SK-N-SH (cell line): Measurements from ENCODE around the gene JAK1.

Source experiments
- EP300 ChIP-seq, 2 experiments: IDR thresholded peaks; 2 replicates each; pipeline versions ENCODE4 v1.4.0 to v1.6.1; 2012; ENCODE audit warnings: borderline replicate concordance in 1 of 2, low read depth in 1 of 2, low read length in 1 of 2
- FOSL2 ChIP-seq: IDR thresholded peaks from 2 replicates; pipeline ENCODE4 v1.4.0; 2012; ENCODE audit warnings: low read depth, mild to moderate bottlenecking, moderate library complexity, borderline replicate concordance
- FOXM1 ChIP-seq: IDR thresholded peaks from 2 replicates; pipeline ENCODE4 v1.4.0; 2012; ENCODE audit warnings: low read depth, mild to moderate bottlenecking
- JUND ChIP-seq: IDR thresholded peaks from 2 replicates; pipeline ENCODE4 v1.4.0; 2012
- MAX ChIP-seq: IDR thresholded peaks from 2 replicates; pipeline ENCODE4 v1.4.0; 2012; ENCODE audit warnings: low read depth
- MEF2A ChIP-seq: IDR thresholded peaks from 2 replicates; pipeline ENCODE4 v1.4.0; 2012; ENCODE audit warnings: low read depth, borderline replicate concordance
- POLR2AphosphoS5 ChIP-seq: IDR thresholded peaks from 2 replicates; pipeline ENCODE4 v1.6.1; 2012; ENCODE audit warnings: low read depth, low read length
- RAD21 ChIP-seq: IDR thresholded peaks from 2 replicates; pipeline ENCODE4 v1.6.1; 2012; ENCODE audit warnings: mild to moderate bottlenecking, low read length
- SIN3A ChIP-seq: IDR thresholded peaks from 2 replicates; pipeline ENCODE4 v1.6.1; 2012; ENCODE audit warnings: low read depth, mild to moderate bottlenecking, low read length, moderate library complexity, borderline replicate concordance
- SMC3 ChIP-seq: IDR thresholded peaks from 2 replicates; pipeline ENCODE4 v1.6.1; 2012; ENCODE audit warnings: low read depth, low read length, improper control_type of control experiment
- USF2 ChIP-seq: fragments of 150-350 bp; IDR thresholded peaks from 2 replicates; pipeline ENCODE4 v1.6.1; 2017; ENCODE audit warnings: antibody characterized with exemption, low read length, low read depth, borderline replicate concordance
- ZBTB33 ChIP-seq: IDR thresholded peaks from 2 replicates; pipeline ENCODE4 v1.4.0; 2012; ENCODE audit warnings: low read depth, borderline replicate concordance
- TF ChIP-seq, protein P1 (sequence below): fragments of 200-600 bp; sonication (generic); IDR thresholded peaks from 2 replicates; pipeline ENCODE4 v1.6.1; 2017; ENCODE audit warnings: antibody characterized with exemption, mild to moderate bottlenecking, moderate library complexity

- TF ChIP-seq, protein P1, sequence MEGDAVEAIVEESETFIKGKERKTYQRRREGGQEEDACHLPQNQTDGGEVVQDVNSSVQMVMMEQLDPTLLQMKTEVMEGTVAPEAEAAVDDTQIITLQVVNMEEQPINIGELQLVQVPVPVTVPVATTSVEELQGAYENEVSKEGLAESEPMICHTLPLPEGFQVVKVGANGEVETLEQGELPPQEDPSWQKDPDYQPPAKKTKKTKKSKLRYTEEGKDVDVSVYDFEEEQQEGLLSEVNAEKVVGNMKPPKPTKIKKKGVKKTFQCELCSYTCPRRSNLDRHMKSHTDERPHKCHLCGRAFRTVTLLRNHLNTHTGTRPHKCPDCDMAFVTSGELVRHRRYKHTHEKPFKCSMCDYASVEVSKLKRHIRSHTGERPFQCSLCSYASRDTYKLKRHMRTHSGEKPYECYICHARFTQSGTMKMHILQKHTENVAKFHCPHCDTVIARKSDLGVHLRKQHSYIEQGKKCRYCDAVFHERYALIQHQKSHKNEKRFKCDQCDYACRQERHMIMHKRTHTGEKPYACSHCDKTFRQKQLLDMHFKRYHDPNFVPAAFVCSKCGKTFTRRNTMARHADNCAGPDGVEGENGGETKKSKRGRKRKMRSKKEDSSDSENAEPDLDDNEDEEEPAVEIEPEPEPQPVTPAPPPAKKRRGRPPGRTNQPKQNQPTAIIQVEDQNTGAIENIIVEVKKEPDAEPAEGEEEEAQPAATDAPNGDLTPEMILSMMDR, result no peak
- TF ChIP-seq RAD21 (no peak), MAX (no peak), MEF2A (no peak), SMC3 (no peak), EP300 (IDR thresholded peaks at IDR 0.05; ENCODE audit: borderline replicate concordance in 1 of 2, low read depth in 1 of 2, low read length in 1 of 2) (no peak), USF2 (no peak), FOXM1 (no peak), POLR2AphosphoS5 (no peak), JUND (no peak), FOSL2 (no peak), ZBTB33 (no peak), SIN3A (no peak)
These were observed 72.4 kb downstream of the JAK1 start for GRCh38 chr1:64893921-64894320.
